Measurements from ENCODE around the gene MYH9. TPM values are rescaled to one million over a fixed set of nuclear protein-coding genes. Genes with fewer than 3 reads are reported as not detected.

MYH9 gene
- polyA plus RNA-seq, 1 donor from 2014 or later = 7.1 TPM

GRCh38 chr22:36318442-36318841, 69.3 kb downstream of the MYH9 start:
- H3K9ac ChIP-seq (ENCODE audit: low read length) = no peak overlapping the region
- H3F3A ChIP-seq (ENCODE audit: insufficient read depth, low read length, poor library complexity, severe bottlenecking) = no peaks in the 10 kb centered on the region
- no peaks in the 10 kb centered on the region for H3K36me3 ChIP-seq (ENCODE audit: insufficient read depth, low read length)
- no peaks in the 10 kb centered on the region for H3K79me2 ChIP-seq (replicated peaks; ENCODE audit: insufficient read depth, low read length)
- no peaks in the 10 kb centered on the region for H3K9me3 ChIP-seq (ENCODE audit: low read length)
- TF ChIP-seq EZH2 (IDR thresholded peaks at IDR 0.05; ENCODE audit: borderline replicate concordance, insufficient read depth, low read length, poor library complexity, severe bottlenecking) = no peak
- no peak for TF ChIP-seq MXI1 (conservative IDR thresholded peaks at IDR 0.05; ENCODE audit: poor library complexity, severe bottlenecking)
- TF ChIP-seq POLR2AphosphoS5 (IDR thresholded peaks at IDR 0.05) = no peak
- TF ChIP-seq SMC3 (conservative IDR thresholded peaks at IDR 0.05; ENCODE audit: poor library complexity) = no peak
- no peak for TF ChIP-seq EP300 (conservative IDR thresholded peaks at IDR 0.05; ENCODE audit: poor library complexity, severe bottlenecking)
- no peak for TF ChIP-seq RAD21 (conservative IDR thresholded peaks at IDR 0.05)
- no peak for TF ChIP-seq REST (IDR thresholded peaks at IDR 0.05; ENCODE audit: borderline replicate concordance)
- TF ChIP-seq CTCF (IDR thresholded peaks at IDR 0.05; ENCODE audit: poor library complexity, severe bottlenecking) = no peak
- no peak for TF ChIP-seq TAF1 (IDR thresholded peaks at IDR 0.05; ENCODE audit: low read depth)
- no peaks in the 10 kb centered on the region for H3K9me2 ChIP-seq (ENCODE audit: insufficient read depth, low read length)
- no peak overlapping the region for H3K4me2 ChIP-seq (ENCODE audit: low read length)
- no peaks in the 10 kb centered on the region for H3K27me3 ChIP-seq (ENCODE audit: insufficient read depth, low read depth, low read length)
- H3K27ac ChIP-seq (ENCODE audit: low read length) = no peak overlapping the region
- H3K4me3 ChIP-seq (ENCODE audit: low read length) = no peak overlapping the region
- H4K20me1 ChIP-seq (ENCODE audit: insufficient read depth) = no peaks in the 10 kb centered on the region
- H2AFZ ChIP-seq (ENCODE audit: low read depth, low read length) = no peak overlapping the region

GRCh38 chr22:36317658-36318271, 70.0 kb downstream of the MYH9 start:
- no peak overlapping the region for H3K9ac ChIP-seq (ENCODE audit: low read length)
- H3K9me2 ChIP-seq (ENCODE audit: insufficient read depth, low read length) = no peaks in the 10 kb centered on the region
- H2AFZ ChIP-seq (ENCODE audit: low read depth, low read length) = no peak overlapping the region
- no peaks in the 10 kb centered on the region for H3K79me2 ChIP-seq (replicated peaks; ENCODE audit: insufficient read depth, low read length)
- H3K9me3 ChIP-seq (ENCODE audit: low read length) = no peaks in the 10 kb centered on the region
- H4K20me1 ChIP-seq (ENCODE audit: insufficient read depth) = no peaks in the 10 kb centered on the region
- H3K27me3 ChIP-seq (ENCODE audit: insufficient read depth, low read depth, low read length) = no peaks in the 10 kb centered on the region
- no peak overlapping the region for H3K27ac ChIP-seq (ENCODE audit: low read length)
- no peak for TF ChIP-seq SMC3 (conservative IDR thresholded peaks at IDR 0.05; ENCODE audit: poor library complexity)
- no peak for TF ChIP-seq EZH2 (IDR thresholded peaks at IDR 0.05; ENCODE audit: borderline replicate concordance, insufficient read depth, low read length, poor library complexity, severe bottlenecking)
- no peak for TF ChIP-seq EP300 (conservative IDR thresholded peaks at IDR 0.05; ENCODE audit: poor library complexity, severe bottlenecking)
- no peak for TF ChIP-seq MXI1 (conservative IDR thresholded peaks at IDR 0.05; ENCODE audit: poor library complexity, severe bottlenecking)
- TF ChIP-seq TAF1 (IDR thresholded peaks at IDR 0.05; ENCODE audit: low read depth) = no peak
- TF ChIP-seq REST (IDR thresholded peaks at IDR 0.05; ENCODE audit: borderline replicate concordance) = no peak
- no peak for TF ChIP-seq RAD21 (conservative IDR thresholded peaks at IDR 0.05)
- TF ChIP-seq POLR2AphosphoS5 (IDR thresholded peaks at IDR 0.05) = no peak
- TF ChIP-seq CTCF (IDR thresholded peaks at IDR 0.05; ENCODE audit: poor library complexity, severe bottlenecking) = no peak
- no peaks in the 10 kb centered on the region for H3F3A ChIP-seq (ENCODE audit: insufficient read depth, low read length, poor library complexity, severe bottlenecking)
- no peak overlapping the region for H3K4me3 ChIP-seq (ENCODE audit: low read length)
- H3K4me2 ChIP-seq (ENCODE audit: low read length) = no peak overlapping the region
- no peaks in the 10 kb centered on the region for H3K36me3 ChIP-seq (ENCODE audit: insufficient read depth, low read length)
